ENCODE measurements around the gene STAT3.
A peak's percentile ranks its signal among the peaks of the same experiment; 100 is the strongest.
"Not testable (repeated sequence)": the region's sequence is repeated elsewhere in the genome, so short reads cannot be mapped to it uniquely, and the experiment has no call there.

The STAT3 gene

DNA sequence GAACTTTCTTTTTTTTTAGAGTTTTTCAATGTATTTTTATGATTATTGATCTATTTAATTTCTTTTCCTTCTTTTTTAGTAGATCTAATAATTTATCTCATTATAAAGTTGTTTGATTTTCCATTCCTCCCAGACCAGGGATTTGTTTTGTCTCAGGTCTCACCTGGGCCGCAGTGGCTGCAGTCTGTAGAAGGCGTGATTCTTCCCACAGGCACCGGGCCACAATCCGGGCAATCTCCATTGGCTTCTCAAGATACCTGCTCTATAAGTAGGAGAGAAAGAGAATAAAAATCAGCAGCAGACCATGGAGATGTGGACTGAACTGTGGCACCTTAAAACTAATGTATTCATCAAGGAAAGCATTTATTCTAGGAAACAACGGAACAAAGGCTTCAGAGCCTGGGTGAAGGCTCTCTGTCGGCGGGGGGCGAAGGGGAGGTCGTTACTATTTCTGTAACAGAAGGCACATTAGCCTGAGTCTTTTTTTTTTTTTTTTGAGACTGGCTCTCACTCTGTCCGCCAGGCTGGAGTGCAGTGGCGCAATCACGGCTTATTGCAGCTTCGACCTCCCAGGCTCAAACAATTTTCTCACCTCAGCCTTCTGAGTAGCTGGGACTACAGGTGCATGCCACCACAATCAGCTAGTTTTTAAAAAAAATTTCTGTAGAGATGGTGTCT, 42.7 kb downstream of the STAT3 start:
- no peak for DNase-seq

DNA sequence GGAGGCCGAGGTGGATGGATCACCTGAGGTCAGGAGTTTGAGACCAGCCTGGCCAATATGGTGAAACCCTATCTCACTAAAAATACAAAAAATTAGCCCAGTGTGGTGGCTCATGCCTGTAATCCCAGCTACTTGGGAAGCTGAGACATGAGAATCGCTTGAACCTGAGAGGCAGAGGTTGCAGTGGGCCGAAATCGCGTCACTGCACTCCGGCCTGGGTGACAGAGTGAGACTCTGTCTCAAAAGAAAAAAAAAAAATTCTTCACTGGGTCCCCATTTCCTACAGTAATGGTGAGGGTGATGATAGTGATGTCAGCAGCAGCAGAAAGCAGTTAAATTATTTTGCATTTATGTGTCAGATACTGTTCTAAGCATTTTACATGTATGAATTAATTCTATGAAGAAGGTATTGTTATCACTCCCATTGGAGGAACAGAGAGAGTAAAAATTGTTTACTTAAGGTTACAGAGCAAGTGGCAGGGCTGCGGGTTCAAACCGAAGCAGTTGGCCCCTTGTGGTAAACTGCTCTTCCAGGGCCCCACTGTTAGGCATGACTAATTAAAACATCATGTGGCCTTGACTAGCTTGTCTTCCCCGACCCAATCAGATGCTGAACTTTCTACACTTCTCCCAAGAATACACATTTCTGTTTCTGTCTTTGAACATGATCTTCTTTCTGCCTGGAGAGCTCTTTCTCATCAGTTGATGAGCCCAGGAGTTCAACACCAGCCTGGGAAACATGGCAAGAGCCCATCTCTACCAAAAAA, 45.8 kb downstream of the STAT3 start:
- DNase-seq = no peak

GRCh38 chr17:42341568-42341967, 46.7 kb downstream of the STAT3 start:
- DNase-seq = no peak

- no peak for DNase-seq
Measured at GRCh38 chr17:42340691-42341127, 47.5 kb downstream of the STAT3 start.

DNA sequence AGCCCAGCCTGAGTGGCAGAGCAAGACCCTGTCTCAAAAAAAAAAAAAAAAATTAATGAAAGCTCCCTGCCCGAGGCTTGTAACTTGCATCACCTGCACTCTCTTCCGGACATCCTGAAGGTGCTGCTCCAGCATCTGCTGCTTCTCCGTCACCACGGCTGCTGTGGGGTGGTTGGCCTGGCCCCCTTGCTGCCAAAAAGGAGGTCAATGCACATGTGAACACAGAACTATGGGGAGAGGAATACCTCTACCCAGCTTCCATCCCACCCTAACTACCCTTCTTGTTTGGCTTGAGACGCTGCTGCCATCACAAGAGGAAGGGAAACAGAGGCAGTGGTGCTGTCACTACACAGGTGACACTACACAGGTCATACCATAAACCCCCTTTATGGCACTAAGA, 49.0 kb downstream of the STAT3 start:
- no peak for DNase-seq

DNA sequence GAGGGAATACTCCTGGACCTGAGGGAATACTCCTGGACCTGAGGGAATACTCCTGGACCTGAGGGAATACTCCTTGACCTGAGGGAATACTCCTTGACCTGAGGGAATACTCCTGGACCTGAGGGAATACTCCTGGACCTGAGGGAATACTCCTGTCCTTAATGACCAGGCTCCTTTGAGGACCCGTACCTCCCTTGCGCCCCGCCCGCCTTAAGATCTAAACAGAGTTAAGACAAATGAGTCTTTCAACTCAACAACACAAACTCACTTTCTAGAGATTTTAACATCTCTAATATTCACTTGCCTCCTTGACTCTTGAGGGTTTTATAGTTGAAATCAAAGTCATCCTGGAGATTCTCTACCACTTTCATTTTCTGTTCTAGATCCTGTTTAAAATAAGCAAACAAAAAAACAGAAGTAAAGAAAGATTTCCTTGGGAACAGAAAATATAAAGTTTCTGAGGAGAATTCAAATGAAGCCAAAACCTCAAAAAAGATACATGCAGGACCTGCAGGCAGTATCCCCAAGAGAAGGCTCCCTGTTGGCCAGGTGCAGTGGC, 49.7 kb downstream of the STAT3 start:
- DNase-seq = no peak

- no peak for DNase-seq
Measured at GRCh38 chr17:42337442-42337841, 50.8 kb downstream of the STAT3 start.

- DNase-seq = no peak
Measured at GRCh38 chr17:42334677-42335076, 53.6 kb downstream of the STAT3 start.

- DNase-seq = no peak
Measured at GRCh38 chr17:42333053-42333452, 55.2 kb downstream of the STAT3 start.

DNA sequence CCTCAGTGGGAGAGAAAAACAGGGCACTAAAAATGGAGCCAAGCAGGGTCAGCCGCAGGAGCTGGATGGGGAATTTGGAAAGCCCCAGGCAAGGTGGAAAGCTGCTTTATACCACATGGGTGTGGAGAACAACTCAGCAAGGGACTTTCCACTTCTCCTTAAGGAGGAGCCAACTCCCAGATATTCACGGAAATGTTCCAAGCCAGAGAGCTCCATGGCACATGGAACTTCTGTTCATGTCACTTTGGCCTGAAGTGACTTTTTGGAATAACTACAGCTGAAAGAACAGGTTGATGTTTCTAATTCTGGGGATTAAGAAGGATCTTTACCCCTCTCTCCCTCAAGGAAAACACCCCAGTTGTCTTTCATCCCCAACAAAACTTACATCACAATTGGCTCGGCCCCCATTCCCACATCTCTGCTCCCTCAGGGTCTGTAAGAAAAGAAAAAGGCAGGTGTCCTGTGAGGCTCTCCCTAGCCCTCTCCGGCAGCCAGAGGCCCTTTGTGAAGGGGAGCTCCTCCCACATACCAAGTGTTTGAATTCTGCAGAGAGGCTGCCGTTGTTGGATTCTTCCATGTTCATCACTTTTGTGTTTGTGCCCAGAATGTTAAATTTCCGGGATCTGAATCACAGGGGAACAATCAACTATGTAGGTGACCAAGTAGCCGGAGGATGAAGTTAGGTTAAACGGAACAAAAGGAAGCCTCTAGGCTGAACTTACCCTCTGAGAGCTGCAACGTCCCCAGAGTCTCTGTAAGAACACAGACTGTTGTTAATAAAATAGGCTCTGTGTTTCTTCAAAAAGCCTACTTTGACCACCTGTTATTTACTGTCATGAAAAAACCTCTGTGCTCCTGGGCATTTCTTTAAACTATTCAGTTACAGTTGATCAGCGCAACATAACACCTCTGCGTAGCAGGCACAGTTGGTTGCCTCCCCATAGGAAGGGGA, 58.9 kb downstream of the STAT3 start:
- DNase-seq = no peak

DNA sequence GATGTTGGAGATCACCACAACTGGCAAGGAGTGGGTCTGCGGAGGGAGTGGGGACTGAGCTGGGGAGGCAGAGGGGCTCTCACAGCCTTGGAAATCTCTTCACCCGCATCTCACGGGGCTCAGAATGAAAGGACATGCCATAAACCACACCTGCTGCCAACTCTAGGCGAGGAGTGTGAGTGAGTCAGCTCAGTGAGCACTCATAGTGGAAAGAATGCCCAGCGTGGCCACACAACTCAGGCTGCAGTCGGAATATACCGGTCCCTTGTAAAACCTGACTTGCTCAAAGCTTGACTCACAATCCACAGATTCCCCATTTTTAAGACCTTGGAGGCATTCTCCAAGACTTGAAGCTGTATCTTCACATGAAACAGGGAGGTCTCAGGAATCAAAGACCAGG, 63.2 kb downstream of the STAT3 start:
- DNase-seq = no peak

DNA sequence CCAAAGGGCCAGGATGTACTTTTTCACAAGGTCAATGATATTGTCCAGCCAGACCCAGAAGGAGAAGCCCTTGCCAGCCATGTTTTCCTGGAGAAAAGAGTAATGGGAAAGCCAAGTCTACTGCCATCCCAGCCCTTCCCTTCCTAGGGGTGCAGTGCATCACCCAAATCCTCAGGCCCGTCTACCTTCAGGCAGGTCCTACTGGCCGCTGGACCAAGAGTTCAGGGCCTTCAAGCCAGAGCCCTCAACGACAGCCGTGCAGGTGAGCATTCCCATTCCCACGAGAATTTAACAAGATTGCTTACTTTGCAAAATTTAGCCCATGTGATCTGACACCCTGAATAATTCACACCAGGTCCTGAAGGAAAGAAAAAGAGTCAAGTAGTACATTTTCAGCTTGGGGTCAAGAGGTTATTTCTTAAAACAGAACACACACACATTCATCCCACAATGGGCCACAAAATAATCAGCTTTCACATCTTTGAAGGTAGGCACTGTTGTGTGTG, 64.9 kb downstream of the STAT3 start:
- no peak for DNase-seq

- DNase-seq = peak; percentile 66
Measured at GRCh38 chr17:42322382-42323267, 65.6 kb downstream of the STAT3 start.

DNA sequence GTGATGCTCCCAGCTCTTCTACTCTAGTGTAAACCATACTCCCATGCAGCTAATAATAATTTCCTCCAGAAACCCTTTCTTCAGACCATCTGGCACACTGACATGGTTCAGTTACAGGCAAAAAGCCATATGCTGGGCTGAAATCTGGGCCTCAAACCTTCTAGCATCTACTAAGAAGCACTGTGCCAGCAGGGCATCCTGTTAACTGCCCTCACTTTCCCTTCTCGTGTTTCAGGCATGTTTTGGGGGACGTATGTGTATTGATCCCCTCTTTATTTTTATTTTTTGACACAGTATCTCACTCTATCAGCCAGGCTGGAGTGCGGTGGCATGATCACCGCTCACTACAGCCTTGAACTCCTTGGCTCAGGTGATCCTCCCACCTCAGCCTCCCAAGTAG, 66.7 kb downstream of the STAT3 start:
- DNase-seq = no peak

DNA sequence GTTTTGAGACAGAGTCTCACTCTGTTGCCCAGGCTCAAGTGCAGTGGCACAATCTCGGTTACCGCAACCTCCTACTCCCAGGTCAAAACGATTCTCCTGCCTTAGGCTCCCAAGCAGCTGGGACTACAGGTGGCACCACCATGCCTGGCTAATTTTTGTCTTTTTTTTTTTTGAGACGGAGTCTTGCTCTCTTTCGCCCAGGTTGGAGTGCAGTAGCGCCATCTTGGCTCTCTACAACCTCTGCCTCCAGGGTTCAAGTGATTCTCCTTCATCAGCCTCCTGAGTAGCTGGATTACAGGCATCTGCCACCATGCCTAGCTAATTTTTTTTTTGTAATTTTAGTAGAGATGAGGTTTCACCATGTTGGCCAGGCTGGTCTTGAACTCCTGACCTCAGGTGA, 70.3 kb downstream of the STAT3 start:
- not testable (repeated sequence) for DNase-seq

GRCh38 chr17:42317266-42317845, 70.9 kb downstream of the STAT3 start:
- no peak for DNase-seq

- DNase-seq = no peak
Measured at GRCh38 chr17:42316755-42317154, 71.5 kb downstream of the STAT3 start.

GRCh38 chr17:42315402-42316156, 72.7 kb downstream of the STAT3 start:
- no peak for DNase-seq

GRCh38 chr17:42313773-42314566, 74.3 kb downstream of the STAT3 start:
- DNase-seq = no peak

DNA sequence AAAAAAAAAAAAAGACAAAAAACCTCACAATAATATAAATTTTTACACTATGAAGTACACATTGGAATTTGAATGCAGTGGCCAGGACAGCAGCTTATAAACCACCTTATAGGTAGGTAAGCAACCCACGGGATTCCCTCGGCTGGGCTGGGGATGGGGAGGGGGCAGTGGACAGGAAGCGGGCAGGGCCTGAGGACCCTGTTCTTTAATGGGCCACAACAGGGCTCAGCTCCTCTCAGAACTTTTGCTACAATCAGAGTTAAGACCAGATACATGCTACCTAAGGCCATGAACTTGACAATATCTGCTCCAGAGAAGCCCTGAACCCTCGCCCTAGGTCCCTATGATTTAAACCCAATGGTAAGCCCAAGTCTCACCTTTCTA, 74.9 kb downstream of the STAT3 start:
- DNase-seq = no peak

Data from GF-D8 (cell line).